Thyroid gland (tissue), 4 donors: ENCODE measurements around the gene TTYH1.

Experiments
- CTCF ChIP-seq, 6 experiments: fragments of 200-600 bp in 3 of 6; fragments of 450-650 bp in 3 of 6; sonication (generic) in 3 of 6; IDR thresholded peaks; one replicate each; pipeline ENCODE4 v1.5.1; 2016 to 2019; ENCODE audit warnings: antibody characterized with exemption in 6 of 6, mild to moderate bottlenecking in 2 of 6, inconsistent platforms in 1 of 6, moderate library complexity in 1 of 6
- POLR2A ChIP-seq, 2 donors: fragments of 450-650 bp; IDR thresholded peaks; one replicate each; pipeline ENCODE4 v1.6.1; 2017; ENCODE audit warnings: antibody characterized with exemption in 2 of 2, mild to moderate bottlenecking in 2 of 2, moderate library complexity in 1 of 2

DNA sequence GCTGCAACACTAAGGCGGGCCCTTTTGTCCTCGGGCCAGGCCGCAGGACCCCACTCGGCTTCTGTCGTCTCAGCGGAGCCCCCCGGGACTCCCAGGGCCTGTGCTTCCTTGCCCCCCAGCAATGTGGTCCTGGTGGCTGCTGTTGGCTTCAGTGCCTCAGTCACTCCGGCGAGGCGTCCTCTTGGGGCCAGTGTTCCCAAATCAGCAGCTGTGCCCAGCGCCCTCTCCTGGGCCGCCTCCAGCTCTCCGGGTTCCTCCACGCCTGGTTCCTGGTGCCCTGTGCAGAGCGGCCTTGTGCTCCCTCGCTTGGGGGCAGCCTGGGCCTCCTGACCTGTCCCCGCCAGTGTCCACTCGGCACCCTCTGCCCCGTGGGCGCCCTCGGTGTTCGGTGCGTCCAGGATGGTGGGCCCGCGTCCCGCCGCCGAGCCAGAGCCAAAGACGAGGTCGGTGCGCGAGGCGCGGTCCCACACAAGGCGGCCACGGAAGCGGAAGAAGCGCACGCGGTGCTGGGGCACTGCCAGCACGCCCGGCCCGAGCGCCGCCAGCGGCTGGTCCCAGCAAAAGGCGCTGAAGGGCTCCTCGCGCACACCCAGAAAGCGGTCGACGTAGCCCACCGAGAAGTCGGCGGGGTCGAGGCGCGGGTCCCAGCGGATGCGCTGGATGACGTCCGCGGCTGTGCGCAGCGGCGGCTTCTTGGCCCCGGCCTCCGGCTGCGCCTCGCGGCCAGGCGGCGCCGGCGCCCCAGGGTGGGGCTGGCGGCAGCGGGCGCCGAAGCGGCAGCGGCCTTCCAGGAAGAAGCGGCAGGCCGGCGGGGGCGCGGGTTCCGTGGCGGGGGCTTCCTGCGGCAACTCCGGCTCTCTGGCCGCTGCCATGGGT is 47.6 kb downstream of the TTYH1 start:
- TF ChIP-seq CTCF (IDR thresholded peaks at IDR 0.05): no peak
- TF ChIP-seq POLR2A (IDR thresholded peaks at IDR 0.05): no peak
